ENCODE measurements around the gene CNOT10.
"Not testable (repeated sequence)": the region's sequence is repeated elsewhere in the genome, so short reads cannot be mapped to it uniquely, and the experiment has no call there.

GRCh38 chr3:32743470-32743869 lies 58.5 kb downstream of the CNOT10 start:
- TF ChIP-seq CTCF, POLR2A (IDR thresholded peaks at IDR 0.05): not testable (repeated sequence)
